GM23338 (cell line): ENCODE measurements around the gene FHIT. TPM values are rescaled to one million over a fixed set of nuclear protein-coding genes. Genes with fewer than 3 reads are reported as not detected.

Experiments
- ATAC-seq: fragments of 200-7000 bp; cut with Tn5 transposase; 3 replicates; pipeline ENCODE4 v1.9.1; 2020
- DNase-seq: peaks from one replicate; pipeline ENCODE4 v3.0.0-alpha.2; 2015; ENCODE audit warnings: low spot score
- H2AFZ ChIP-seq: fragments of 200-600 bp; sonication (generic); 2 replicates; pipeline ENCODE4 v1.8.0; 2016; ENCODE audit warnings: antibody characterized with exemption, mild to moderate bottlenecking, moderate library complexity
- H3F3A ChIP-seq: fragments of 200-600 bp; sonication (generic); replicated peaks from 2 replicates; pipeline ENCODE4 v1.8.0; 2017; ENCODE audit warnings: antibody characterized with exemption, mixed run types, low read depth
- H3K27ac ChIP-seq: fragments of 200-600 bp; sonication (generic); 2 replicates; pipeline ENCODE4 v1.6.1; 2016; ENCODE audit warnings: low read depth
- H3K27me3 ChIP-seq: fragments of 200-600 bp; sonication (generic); 2 replicates; pipeline ENCODE4 v1.8.0; 2016; ENCODE audit warnings: mild to moderate bottlenecking, mixed run types, moderate library complexity; ENCODE audit not compliant: insufficient read depth
- H3K36me3 ChIP-seq: fragments of 200-600 bp; sonication (generic); 2 replicates; pipeline ENCODE4 v1.8.0; 2016; ENCODE audit warnings: mild to moderate bottlenecking; ENCODE audit not compliant: insufficient read depth
- H3K4me1 ChIP-seq: fragments of 200-600 bp; sonication (generic); 2 replicates; pipeline ENCODE4 v1.8.0; 2016; ENCODE audit warnings: mild to moderate bottlenecking, moderate library complexity; ENCODE audit not compliant: insufficient read depth
- H3K4me2 ChIP-seq: fragments of 200-600 bp; sonication (generic); 2 replicates; pipeline ENCODE4 v1.7.1; 2017; ENCODE audit warnings: mixed run types
- H3K4me3 ChIP-seq: fragments of 200-600 bp; sonication (generic); 2 replicates; pipeline ENCODE4 v1.6.1; 2016; ENCODE audit warnings: mixed run types
- H3K79me2 ChIP-seq: fragments of 200-600 bp; sonication (generic); replicated peaks from 2 replicates; pipeline ENCODE4 v1.8.0; 2017; ENCODE audit warnings: mild to moderate bottlenecking; ENCODE audit not compliant: insufficient read depth
- H3K9me2 ChIP-seq: fragments of 200-600 bp; sonication (generic); 2 replicates; pipeline ENCODE4 v1.8.0; 2017; ENCODE audit not compliant: insufficient read depth
- H4K20me1 ChIP-seq: fragments of 200-600 bp; sonication (generic); replicated peaks from 2 replicates; pipeline ENCODE4 v1.8.0; 2017; ENCODE audit warnings: mild to moderate bottlenecking; ENCODE audit not compliant: insufficient read depth
- H3K27ac Mint-ChIP-seq: 2 replicates; pipeline ENCODE4 v1.8.0; 2020; ENCODE audit warnings: inconsistent platforms, mild to moderate bottlenecking, moderate library complexity, mixed read lengths
- H3K27me3 Mint-ChIP-seq: 3 replicates; pipeline ENCODE4 v1.8.0; 2022; ENCODE audit warnings: low read depth, mild to moderate bottlenecking, moderate library complexity, mixed read lengths, inconsistent platforms; ENCODE audit not compliant: insufficient read depth, poor library complexity
- H3K36me3 Mint-ChIP-seq: 3 replicates; pipeline ENCODE4 v1.8.0; 2021; ENCODE audit warnings: low read depth, mild to moderate bottlenecking, inconsistent platforms, moderate library complexity, mixed read lengths
- H3K4me1 Mint-ChIP-seq: 3 replicates; pipeline ENCODE4 v1.8.0; 2020; ENCODE audit warnings: mild to moderate bottlenecking, inconsistent platforms, mixed read lengths
- H3K4me3 Mint-ChIP-seq: 3 replicates; pipeline ENCODE4 v1.8.0; 2021; ENCODE audit warnings: moderate library complexity, mild to moderate bottlenecking, inconsistent platforms, mixed read lengths
- H3K9me3 Mint-ChIP-seq: 3 replicates; pipeline ENCODE4 v1.8.0; 2020; ENCODE audit warnings: moderate library complexity, mild to moderate bottlenecking, inconsistent platforms, mixed read lengths
- EZH2 ChIP-seq: fragments of 200-600 bp; sonication (generic); IDR thresholded peaks from one replicate; pipeline ENCODE4 v1.8.0; 2017; ENCODE audit warnings: antibody characterized with exemption, mild to moderate bottlenecking, low read depth; ENCODE audit not compliant: unreplicated experiment
- EZH2phosphoT487 ChIP-seq: fragments of 200-600 bp; sonication (generic); IDR thresholded peaks from one replicate; pipeline ENCODE4 v1.8.1; 2018; ENCODE audit warnings: antibody characterized with exemption; ENCODE audit not compliant: unreplicated experiment
- JUNB ChIP-seq: IDR thresholded peaks from one replicate; pipeline ENCODE4 v1.6.1; 2016; ENCODE audit warnings: antibody characterized with exemption; ENCODE audit not compliant: unreplicated experiment
- NANOG ChIP-seq: IDR thresholded peaks from 2 replicates; pipeline ENCODE4 v1.6.1; 2016; ENCODE audit warnings: antibody characterized with exemption, borderline replicate concordance
- POLR2AphosphoS5 ChIP-seq: IDR thresholded peaks from 2 replicates; pipeline ENCODE4 v1.6.1; 2016; ENCODE audit warnings: antibody characterized with exemption, low read depth
- STAT1 ChIP-seq: IDR thresholded peaks from one replicate; pipeline ENCODE4 v1.6.1; 2016; ENCODE audit warnings: antibody characterized with exemption; ENCODE audit not compliant: unreplicated experiment
- ZNF114 ChIP-seq: fragments of 250-450 bp; sonication (Bioruptor Pico); IDR thresholded peaks from 2 replicates; pipeline ENCODE4 v1.5.0; 2020; ENCODE audit warnings: mild to moderate bottlenecking, moderate library complexity
- ZNF331 ChIP-seq: fragments of 250-450 bp; sonication (Bioruptor Pico); IDR thresholded peaks from 2 replicates; pipeline ENCODE4 v1.5.0; 2020; ENCODE audit warnings: low read depth, mild to moderate bottlenecking, moderate library complexity
- ZNF462 ChIP-seq: fragments of 250-450 bp; sonication (Bioruptor Pico); IDR thresholded peaks from 2 replicates; pipeline ENCODE4 v1.5.0; 2020; ENCODE audit warnings: mild to moderate bottlenecking, moderate library complexity
- polyA plus RNA-seq: library from polyadenylated mRNA; unstranded; fragments of >200 nt; fragmentation: Nextera tagmentation; extraction: Ambion mirVana; gene quantifications from 2 replicates; pipeline ENCODE4 v1.2.1, GENCODE V29; 2016
- total RNA-seq: library from RNA; depleted of rRNA; stranded (reverse); fragments of >200 nt; shearing (Covaris generic); gene quantifications from 2 replicates; pipeline ENCODE4 v1.2.3, GENCODE V29; 2014
- TF ChIP-seq, protein P1 (sequence below), 2 experiments: fragments of 200-600 bp in 1 of 2; sonication (generic) in 1 of 2; conservative IDR thresholded peaks; 2 replicates each; pipeline versions ENCODE4 v1.5.1 to v1.6.1; 2016 to 2017; ENCODE audit warnings: antibody characterized with exemption in 2 of 2, low read depth in 2 of 2, mild to moderate bottlenecking in 2 of 2, moderate library complexity in 1 of 2
- TF ChIP-seq, protein P2 (sequence below): IDR thresholded peaks from one replicate; pipeline ENCODE4 v1.6.1; 2018; ENCODE audit warnings: antibody characterized with exemption; ENCODE audit not compliant: unreplicated experiment
- TF ChIP-seq, protein P3 (sequence below): IDR thresholded peaks from 2 replicates; pipeline ENCODE4 v1.6.1; 2016; ENCODE audit warnings: antibody characterized with exemption

FHIT gene
- total and polyA plus RNA-seq, 2 experiments from 2014 or later, result 3.0 to 8.3 TPM

GRCh38 chr3:60366486-60366885, 884.8 kb downstream of the FHIT start:
- H3K79me2 ChIP-seq, result no peaks in the 10 kb centered on the region

More at GRCh38 chr3:60366486-60366885, 884.8 kb downstream of the FHIT start:
- Mint-ChIP-seq H3K4me3 (no peak overlapping the region), H3K27ac (no peak overlapping the region), H3K9me3 (no peaks in the 10 kb centered on the region), H3K36me3 (no peaks in the 10 kb centered on the region), H3K4me1 (no peaks in the 10 kb centered on the region; the same call in 2 of the 3 replicates), H3K27me3 (no peaks in the 10 kb centered on the region)
- H3F3A ChIP-seq, result no peaks in the 10 kb centered on the region
- no peaks in the 10 kb centered on the region for H4K20me1 ChIP-seq
- no peaks in the 10 kb centered on the region for H3K4me1 ChIP-seq
- TF ChIP-seq ZNF331 (CRISPR knock-in tag) (no peak), JUNB (no peak), ZNF462 (CRISPR knock-in tag) (no peak), NANOG (no peak), STAT1 (no peak), ZNF114 (CRISPR knock-in tag) (no peak), EZH2phosphoT487 (no peak), POLR2AphosphoS5 (no peak), EZH2 (no peak)
- TF ChIP-seq, protein P1, sequence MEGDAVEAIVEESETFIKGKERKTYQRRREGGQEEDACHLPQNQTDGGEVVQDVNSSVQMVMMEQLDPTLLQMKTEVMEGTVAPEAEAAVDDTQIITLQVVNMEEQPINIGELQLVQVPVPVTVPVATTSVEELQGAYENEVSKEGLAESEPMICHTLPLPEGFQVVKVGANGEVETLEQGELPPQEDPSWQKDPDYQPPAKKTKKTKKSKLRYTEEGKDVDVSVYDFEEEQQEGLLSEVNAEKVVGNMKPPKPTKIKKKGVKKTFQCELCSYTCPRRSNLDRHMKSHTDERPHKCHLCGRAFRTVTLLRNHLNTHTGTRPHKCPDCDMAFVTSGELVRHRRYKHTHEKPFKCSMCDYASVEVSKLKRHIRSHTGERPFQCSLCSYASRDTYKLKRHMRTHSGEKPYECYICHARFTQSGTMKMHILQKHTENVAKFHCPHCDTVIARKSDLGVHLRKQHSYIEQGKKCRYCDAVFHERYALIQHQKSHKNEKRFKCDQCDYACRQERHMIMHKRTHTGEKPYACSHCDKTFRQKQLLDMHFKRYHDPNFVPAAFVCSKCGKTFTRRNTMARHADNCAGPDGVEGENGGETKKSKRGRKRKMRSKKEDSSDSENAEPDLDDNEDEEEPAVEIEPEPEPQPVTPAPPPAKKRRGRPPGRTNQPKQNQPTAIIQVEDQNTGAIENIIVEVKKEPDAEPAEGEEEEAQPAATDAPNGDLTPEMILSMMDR (conservative IDR thresholded peaks at IDR 0.05; ENCODE audit: low read depth in 2 of 2), result no peak
- TF ChIP-seq, protein P2, sequence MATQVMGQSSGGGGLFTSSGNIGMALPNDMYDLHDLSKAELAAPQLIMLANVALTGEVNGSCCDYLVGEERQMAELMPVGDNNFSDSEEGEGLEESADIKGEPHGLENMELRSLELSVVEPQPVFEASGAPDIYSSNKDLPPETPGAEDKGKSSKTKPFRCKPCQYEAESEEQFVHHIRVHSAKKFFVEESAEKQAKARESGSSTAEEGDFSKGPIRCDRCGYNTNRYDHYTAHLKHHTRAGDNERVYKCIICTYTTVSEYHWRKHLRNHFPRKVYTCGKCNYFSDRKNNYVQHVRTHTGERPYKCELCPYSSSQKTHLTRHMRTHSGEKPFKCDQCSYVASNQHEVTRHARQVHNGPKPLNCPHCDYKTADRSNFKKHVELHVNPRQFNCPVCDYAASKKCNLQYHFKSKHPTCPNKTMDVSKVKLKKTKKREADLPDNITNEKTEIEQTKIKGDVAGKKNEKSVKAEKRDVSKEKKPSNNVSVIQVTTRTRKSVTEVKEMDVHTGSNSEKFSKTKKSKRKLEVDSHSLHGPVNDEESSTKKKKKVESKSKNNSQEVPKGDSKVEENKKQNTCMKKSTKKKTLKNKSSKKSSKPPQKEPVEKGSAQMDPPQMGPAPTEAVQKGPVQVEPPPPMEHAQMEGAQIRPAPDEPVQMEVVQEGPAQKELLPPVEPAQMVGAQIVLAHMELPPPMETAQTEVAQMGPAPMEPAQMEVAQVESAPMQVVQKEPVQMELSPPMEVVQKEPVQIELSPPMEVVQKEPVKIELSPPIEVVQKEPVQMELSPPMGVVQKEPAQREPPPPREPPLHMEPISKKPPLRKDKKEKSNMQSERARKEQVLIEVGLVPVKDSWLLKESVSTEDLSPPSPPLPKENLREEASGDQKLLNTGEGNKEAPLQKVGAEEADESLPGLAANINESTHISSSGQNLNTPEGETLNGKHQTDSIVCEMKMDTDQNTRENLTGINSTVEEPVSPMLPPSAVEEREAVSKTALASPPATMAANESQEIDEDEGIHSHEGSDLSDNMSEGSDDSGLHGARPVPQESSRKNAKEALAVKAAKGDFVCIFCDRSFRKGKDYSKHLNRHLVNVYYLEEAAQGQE, result no peak
- TF ChIP-seq, protein P3, sequence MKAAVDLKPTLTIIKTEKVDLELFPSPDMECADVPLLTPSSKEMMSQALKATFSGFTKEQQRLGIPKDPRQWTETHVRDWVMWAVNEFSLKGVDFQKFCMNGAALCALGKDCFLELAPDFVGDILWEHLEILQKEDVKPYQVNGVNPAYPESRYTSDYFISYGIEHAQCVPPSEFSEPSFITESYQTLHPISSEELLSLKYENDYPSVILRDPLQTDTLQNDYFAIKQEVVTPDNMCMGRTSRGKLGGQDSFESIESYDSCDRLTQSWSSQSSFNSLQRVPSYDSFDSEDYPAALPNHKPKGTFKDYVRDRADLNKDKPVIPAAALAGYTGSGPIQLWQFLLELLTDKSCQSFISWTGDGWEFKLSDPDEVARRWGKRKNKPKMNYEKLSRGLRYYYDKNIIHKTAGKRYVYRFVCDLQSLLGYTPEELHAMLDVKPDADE, result no peak
- DNase-seq, result no peak
- H3K4me3 ChIP-seq, result no peak overlapping the region
- ATAC-seq, result no peak
- no peaks in the 10 kb centered on the region for H3K9me2 ChIP-seq
- no peak overlapping the region for H2AFZ ChIP-seq
- H3K36me3 ChIP-seq, result no peaks in the 10 kb centered on the region
- H3K27ac ChIP-seq, result no peak overlapping the region
- H3K27me3 ChIP-seq, result no peaks in the 10 kb centered on the region
- no peak overlapping the region for H3K4me2 ChIP-seq
